ENCODE data around the gene FAM168A.

GRCh38 chr11:73398132-73398526 is 199.8 kb downstream of the FAM168A start:
- TF ChIP-seq CSRNP3 (CRISPR knock-in tag; IDR thresholded peaks at IDR 0.05) = no peak
- TF ChIP-seq ZNF70 (CRISPR knock-in tag; IDR thresholded peaks at IDR 0.05) = no peak
- TF ChIP-seq, protein P1, sequence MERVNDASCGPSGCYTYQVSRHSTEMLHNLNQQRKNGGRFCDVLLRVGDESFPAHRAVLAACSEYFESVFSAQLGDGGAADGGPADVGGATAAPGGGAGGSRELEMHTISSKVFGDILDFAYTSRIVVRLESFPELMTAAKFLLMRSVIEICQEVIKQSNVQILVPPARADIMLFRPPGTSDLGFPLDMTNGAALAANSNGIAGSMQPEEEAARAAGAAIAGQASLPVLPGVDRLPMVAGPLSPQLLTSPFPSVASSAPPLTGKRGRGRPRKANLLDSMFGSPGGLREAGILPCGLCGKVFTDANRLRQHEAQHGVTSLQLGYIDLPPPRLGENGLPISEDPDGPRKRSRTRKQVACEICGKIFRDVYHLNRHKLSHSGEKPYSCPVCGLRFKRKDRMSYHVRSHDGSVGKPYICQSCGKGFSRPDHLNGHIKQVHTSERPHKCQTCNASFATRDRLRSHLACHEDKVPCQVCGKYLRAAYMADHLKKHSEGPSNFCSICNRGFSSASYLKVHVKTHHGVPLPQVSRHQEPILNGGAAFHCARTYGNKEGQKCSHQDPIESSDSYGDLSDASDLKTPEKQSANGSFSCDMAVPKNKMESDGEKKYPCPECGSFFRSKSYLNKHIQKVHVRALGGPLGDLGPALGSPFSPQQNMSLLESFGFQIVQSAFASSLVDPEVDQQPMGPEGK (CRISPR knock-in tag; IDR thresholded peaks at IDR 0.05; ENCODE audit: borderline replicate concordance) = no peak
- TF ChIP-seq ZFP30 (CRISPR knock-in tag; IDR thresholded peaks at IDR 0.05) = no peak
- no peak for TF ChIP-seq RARB (CRISPR knock-in tag; IDR thresholded peaks at IDR 0.05)
- TF ChIP-seq POU6F1 (CRISPR knock-in tag; IDR thresholded peaks at IDR 0.05; ENCODE audit: borderline replicate concordance, low read depth) = no peak
- TF ChIP-seq CREB5 (CRISPR knock-in tag; IDR thresholded peaks at IDR 0.05; ENCODE audit: low read depth) = no peak
- TF ChIP-seq ZC3H10 (CRISPR knock-in tag; IDR thresholded peaks at IDR 0.05) = no peak
